Stimulated activated CD8-positive, alpha-beta memory T cell treated with anti-CD3 and anti-CD28 coated beads, Interleukin-4, amount 100 ng/mL, for 1 hour (primary cell): ENCODE results near the gene SETD2.
A peak's percentile ranks its signal among the peaks of the same experiment; 100 is the strongest.

Experiments
- DNase-seq, 2 donors: peaks; one replicate each; pipeline ENCODE4 v3.0.0-alpha.2; 2020; ENCODE audit warnings: low read depth in 2 of 2, low spot score in 1 of 2

SETD2 gene

GRCh38 chr3:46998852-46999515, 164.9 kb downstream of the SETD2 start:
- DNase-seq, result no peak

- peak; percentile 56 to 57 for DNase-seq
Measured at GRCh38 chr3:46998121-46998851, 165.6 kb downstream of the SETD2 start.

- DNase-seq, result no peak
Measured at GRCh38 chr3:46997453-46998091, 166.3 kb downstream of the SETD2 start.

DNA sequence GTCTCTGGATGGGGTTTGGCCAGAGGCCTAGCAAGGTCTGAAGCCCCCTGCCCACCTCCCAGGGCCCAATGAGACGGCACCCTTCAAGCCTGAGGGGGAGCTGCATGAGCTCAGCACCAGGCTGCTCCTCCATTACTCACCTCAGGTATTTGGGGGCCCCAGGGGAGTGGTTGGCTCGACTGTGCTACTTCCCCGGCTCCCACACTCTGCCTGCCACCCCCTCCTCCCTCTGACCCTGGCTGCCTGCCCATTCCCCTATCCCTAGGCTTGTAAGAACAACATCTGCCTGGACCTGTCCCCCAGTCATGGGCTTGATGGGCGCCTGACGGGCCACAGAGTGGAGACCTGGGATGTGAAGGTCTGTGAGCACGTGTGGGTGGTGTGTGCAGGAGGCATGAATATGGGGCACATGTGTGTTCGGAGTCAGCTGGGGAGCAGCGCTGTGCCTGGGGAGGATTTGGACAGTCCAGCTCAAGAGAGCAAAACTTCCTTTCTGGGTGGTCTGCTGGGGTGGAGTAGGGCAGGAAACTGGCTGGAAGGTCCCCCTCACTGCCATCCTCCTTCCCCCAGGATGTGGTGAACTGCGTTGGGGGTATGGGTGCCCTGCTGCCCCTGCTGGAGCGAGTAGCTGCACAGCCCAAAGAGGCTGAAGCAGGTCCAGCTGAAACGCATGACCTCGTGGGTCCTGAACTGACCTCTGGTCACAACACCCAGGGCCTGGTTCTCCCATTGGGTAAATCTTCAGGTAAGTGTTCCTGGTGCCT, 167.0 kb downstream of the SETD2 start:
- no peak for DNase-seq

DNA sequence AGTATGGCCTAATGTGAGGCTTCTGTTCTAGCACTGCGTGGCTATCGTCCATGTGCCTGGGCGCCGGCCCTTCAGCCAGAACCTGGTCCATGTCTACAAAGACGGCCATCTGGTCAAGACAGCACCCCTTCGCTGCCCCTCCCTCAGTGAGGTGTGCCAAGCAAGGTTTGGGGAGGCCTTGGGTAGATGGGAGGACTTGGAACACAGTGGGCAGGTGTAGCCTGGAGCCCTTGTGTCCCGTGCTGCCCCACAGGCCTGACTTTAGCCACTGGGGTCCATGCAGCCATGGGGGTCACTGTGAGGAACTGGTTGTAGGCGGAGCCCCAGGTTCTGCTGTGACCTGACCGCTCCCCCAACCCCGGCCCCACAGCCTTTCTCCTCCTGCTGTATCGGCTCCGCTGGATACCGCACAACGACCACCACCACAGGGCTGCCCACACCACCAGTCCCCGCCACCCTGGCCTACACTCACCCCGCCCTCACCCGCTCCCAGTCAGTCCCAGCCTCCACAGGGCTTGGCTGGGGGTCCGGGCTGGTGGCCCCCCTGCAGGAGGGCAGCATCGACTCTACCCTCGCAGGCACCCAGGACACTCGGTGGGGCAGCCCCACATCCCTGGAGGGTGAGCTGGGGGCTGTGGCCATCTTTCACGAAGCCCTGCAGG, 167.9 kb downstream of the SETD2 start:
- no peak for DNase-seq

DNA sequence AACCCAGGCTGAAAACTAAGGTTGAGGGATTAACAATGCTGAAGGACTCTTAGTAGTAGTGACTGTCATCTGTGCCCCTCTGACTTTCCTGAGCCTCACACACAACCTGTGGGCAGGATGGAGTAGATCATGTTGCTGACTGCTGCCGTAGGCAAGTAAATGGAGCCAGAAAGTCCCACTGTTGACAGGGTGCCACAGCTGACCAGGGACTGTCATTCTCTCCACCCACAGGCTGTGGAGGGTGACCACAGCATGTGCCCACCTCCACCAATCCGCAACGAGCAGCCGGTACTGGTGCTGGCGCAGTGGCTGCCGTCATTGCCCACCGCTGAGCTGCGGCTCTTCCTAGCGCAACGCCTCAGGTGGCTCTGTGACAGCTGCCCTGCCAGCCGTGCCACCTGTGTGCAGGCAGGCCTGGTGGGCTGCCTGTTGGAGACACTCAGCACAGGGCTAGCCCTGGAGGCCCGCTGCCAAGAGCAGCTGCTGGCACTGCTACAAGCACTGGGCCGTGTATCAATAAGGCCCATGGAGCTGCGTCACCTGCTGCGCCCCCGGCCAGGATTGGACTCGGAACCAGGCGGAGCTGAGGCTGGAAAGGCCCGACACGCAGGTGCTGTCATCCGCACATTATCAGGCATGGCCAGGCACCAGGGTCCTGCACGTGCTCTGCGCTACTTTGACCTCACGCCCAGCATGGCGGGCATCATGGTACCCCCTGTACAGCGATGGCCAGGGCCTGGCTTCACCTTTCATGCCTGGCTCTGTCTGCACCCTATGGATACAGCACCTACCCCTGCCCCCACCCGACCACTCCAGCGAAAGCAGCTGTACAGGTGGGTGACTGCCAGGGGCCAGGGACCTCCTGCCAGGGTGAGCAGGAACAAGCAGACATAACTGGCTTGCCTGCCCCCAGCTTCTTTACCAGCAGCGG, 168.8 kb downstream of the SETD2 start:
- no peak for DNase-seq

GRCh38 chr3:46993986-46994385, 169.9 kb downstream of the SETD2 start:
- DNase-seq, result no peak

DNA sequence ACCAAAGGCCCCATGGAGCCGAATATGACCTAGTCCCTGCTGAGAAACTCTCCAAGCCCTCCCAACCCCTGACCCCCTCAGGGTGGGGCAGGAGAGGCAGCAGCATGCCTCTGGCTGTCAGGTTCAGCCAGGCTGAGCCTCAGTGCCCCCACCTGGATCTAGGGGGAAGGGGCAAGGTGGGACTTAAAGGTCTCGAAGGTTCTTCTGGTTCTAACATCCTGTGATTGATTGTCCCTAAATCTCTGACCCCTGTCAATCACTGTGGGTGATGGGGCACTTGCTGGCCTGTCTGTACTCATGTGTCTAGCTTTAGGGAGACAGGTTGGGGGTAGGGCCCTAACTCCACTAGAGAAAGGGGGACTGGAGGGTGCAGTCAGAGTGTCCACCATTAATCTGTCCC, 170.6 kb downstream of the SETD2 start:
- DNase-seq, result no peak

- no peak for DNase-seq
Measured at GRCh38 chr3:46992231-46992630, 171.7 kb downstream of the SETD2 start.

DNA sequence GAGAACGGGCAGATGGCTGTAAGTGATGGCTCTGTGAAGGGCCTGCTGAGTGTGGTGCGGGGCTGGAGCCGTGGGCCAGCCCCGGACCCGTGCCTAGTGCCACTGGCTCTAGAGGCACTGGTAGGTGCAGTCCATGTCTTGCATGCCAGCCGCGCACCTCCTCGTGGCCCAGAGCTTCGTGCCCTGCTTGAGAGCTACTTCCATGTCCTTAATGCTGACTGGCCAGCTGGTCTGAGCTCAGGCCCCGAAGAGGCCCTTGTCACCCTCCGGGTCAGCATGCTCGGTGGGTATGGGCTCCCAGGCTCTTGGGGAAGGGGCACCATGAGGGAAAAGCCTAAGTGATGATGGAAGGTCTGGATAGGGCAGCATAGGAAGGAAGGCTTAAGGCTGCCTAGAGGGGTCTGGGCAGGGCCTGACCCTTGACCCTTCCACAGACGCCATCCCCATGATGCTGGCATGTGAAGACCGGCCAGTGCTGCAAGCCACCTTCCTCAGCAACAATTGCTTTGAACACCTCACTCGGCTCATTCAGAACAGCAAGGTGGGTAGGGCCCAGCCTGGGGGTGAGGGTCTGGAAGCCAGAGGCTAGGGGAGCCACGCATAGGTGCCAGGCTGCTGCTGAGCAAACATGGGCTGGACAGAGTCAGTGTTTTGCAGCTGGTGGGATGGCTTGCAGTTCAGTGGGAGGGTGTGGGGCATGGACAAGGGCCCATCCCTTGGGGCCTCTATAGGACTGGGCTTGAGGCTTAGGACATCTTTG, 172.3 kb downstream of the SETD2 start:
- DNase-seq, result no peak

DNA sequence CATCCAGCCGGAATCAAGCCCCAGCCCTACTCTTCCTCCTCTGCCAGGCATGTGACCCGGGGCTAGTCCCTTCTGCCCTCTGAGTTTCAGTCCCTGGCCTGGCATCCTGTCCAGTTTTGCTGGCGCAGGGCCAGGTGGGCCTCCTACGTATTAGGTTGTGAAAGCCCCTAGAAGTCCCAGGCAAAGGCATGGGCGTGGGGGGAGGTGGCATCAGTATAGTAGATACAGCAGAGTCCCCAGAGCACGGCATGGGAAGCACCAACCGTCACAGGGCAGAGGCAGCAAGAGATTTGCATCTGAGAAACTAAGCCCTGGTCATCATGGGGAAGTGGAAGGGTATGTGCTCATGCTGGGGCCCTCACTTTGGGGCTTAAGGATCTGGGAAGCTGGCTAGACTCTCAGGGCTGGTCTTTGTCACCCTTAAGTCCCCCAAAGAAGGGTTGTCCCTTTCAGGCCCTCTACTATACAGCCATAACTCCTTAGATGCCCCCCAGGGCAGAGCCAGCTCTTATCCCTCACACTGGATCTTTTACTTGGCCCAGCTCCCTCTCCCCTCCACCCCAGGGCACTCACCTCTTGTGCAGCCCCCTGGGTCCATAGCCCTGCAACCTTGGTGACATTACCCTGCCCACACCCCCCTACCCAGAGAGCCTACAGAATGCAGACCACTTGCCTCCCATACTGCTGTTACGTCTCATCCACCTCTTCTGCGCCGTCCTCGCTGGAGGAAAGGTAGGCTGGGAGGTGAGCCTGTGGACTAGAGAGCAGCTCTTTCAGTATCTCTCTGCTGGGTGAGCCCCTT, 173.1 kb downstream of the SETD2 start:
- DNase-seq, result no peak

DNA sequence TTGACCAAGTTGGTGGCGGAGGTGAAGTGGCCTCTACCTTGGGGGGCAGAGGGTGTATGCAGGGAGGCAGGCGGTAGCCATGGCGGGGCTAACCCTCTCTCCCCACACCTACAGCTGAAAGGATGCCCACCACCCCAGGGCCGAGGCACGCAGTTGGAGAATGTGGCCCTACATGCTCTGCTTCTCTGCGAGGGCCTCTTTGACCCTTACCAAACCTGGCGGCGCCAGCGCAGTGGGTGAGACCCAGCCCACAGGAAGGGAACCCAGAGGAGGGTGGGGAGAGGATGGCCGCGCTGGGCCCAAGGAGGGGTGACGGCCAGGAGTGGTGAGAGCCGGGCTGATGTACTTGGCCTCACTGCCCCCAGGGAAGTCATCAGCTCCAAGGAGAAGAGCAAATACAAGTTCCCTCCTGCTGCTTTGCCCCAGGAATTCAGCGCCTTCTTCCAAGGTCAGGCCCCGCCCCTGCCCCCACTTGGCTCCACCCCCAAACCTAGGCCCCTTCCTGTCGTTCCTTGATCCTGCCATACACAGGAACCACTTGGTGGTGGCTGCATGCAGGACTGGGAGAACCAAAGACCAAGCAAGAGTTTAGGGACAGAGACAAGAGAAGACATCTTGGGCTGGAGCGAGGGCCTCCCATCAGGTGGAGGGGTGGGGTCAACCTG, 174.6 kb downstream of the SETD2 start:
- no peak for DNase-seq

GRCh38 chr3:46988616-46989015, 175.3 kb downstream of the SETD2 start:
- DNase-seq, result no peak

DNA sequence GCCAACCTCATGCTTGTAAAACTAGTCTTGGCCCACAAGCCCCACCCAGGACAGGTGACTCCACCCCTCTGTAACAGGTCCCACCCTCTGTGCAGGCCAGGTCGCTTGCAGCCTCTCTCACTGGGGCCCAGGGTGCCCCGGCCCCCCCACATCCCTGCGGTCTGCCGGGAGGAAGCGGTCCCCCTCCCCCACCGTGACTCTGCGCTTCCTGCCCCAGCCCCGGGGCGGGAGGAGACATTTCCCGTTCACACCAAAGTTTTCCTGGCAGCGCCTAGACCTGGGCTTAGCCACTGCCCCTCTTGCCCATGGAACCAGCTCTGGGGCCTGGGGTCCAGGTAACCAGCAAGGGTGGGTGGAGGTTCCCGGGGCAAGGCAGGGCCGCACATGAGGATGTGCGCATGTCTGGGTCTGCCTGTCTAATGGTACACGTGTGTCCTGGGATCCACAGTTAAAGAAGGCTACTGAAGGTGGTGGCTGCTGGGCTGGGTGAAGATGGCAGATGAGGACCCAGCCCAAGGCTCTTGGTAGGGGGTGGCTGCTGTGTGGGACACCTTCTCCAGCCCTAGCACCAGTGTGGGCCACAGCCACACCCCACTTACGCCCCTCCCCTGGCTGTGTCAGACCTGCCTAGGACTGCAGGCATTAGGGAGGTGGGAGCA, 176.0 kb downstream of the SETD2 start:
- DNase-seq, result peak; percentile 62 to 75

DNA sequence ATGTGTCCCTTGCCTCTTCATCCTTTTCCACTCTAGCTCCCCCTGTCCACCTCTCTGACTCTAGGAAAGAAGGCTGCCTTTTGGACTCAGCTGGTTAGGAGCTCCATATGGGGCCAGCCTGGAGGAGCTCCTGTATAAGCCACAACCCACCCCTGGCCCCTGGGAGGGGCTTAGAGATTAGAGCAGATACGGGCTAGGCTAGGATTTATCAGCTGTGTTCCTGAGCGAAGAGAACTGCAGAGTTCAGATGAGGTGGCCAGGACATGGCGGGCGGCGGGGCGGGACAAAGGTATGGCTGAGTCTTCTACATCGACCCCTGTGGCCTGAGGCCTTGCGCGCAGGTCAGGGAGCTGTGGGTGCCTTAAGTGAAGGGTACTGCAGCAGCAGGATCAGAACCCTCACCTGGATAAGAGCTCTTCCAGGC, 176.6 kb downstream of the SETD2 start:
- no peak for DNase-seq

DNA sequence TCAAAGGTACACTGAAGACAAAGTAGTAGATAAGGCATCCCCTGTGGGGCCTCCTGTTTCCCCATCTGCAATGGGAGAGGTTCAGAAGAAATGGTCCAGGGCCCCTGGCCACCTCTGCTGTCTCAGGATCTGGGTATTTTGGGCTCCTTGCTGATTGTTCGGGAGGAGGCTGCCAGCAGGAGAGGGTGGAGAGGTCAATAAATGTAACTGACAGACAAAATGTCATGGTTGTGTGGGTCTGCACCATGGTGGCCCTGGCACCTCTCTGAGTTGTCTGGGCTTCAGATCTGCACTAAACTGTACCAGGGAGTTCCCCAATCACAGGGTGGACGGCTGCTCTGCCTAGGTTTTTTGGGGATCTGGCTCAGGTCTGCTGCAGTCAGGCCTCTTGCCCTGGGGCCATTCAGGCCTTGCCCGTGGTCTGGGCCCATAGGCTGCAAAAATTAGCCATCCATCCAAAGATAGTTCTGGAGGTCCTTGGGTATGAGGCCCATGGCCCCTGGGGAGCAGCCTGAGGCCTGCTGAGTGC, 177.1 kb downstream of the SETD2 start:
- DNase-seq, result no peak

- DNase-seq, result no peak
Measured at GRCh38 chr3:46986055-46986730, 177.7 kb downstream of the SETD2 start.
